GM23338 (cell line): ENCODE results near the gene TAS2R41.

Source experiments
- CREB1 ChIP-seq: fragments of 250-450 bp; sonication (Bioruptor Pico); IDR thresholded peaks from 2 replicates; pipeline ENCODE4 v1.5.0; 2020; ENCODE audit warnings: low read depth, mild to moderate bottlenecking, moderate library complexity
- EZH2 ChIP-seq: fragments of 200-600 bp; sonication (generic); IDR thresholded peaks from one replicate; pipeline ENCODE4 v1.8.0; 2017; ENCODE audit warnings: antibody characterized with exemption, mild to moderate bottlenecking, low read depth; ENCODE audit not compliant: unreplicated experiment
- JUNB ChIP-seq: IDR thresholded peaks from one replicate; pipeline ENCODE4 v1.6.1; 2016; ENCODE audit warnings: antibody characterized with exemption; ENCODE audit not compliant: unreplicated experiment
- POLR2AphosphoS5 ChIP-seq: IDR thresholded peaks from 2 replicates; pipeline ENCODE4 v1.6.1; 2016; ENCODE audit warnings: antibody characterized with exemption, low read depth
- TF ChIP-seq, protein P1 (sequence below), 2 experiments: fragments of 200-600 bp in 1 of 2; sonication (generic) in 1 of 2; conservative IDR thresholded peaks; 2 replicates each; pipeline versions ENCODE4 v1.5.1 to v1.6.1; 2016 to 2017; ENCODE audit warnings: antibody characterized with exemption in 2 of 2, low read depth in 2 of 2, mild to moderate bottlenecking in 2 of 2, moderate library complexity in 1 of 2
- TF ChIP-seq, protein P2 (sequence below): IDR thresholded peaks from one replicate; pipeline ENCODE4 v1.6.1; 2018; ENCODE audit warnings: antibody characterized with exemption; ENCODE audit not compliant: unreplicated experiment

DNA sequence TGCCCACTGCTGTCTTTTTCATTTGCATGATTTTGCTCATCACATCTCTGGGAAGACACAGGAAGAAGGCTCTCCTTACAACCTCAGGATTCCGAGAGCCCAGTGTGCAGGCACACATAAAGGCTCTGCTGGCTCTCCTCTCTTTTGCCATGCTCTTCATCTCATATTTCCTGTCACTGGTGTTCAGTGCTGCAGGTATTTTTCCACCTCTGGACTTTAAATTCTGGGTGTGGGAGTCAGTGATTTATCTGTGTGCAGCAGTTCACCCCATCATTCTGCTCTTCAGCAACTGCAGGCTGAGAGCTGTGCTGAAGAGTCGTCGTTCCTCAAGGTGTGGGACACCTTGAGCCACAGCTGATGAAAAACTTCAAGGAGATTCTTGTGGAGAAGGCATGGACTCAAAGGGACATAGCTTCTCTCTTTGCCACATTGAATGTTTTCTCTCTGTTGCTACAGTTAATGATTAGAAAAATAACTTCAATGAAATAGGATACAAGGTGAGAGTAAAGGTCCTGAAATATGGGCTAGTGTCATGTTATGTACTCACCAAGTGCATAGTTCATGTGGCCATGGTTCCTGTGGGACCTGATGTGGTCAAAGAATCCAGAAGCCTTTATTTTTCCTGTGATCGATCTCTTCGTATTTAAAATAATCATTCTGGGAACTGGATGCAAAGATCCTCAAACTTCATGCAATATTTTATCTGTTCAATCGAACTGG lies 33.5 kb upstream of the TAS2R41 start:
- TF ChIP-seq, protein P1, sequence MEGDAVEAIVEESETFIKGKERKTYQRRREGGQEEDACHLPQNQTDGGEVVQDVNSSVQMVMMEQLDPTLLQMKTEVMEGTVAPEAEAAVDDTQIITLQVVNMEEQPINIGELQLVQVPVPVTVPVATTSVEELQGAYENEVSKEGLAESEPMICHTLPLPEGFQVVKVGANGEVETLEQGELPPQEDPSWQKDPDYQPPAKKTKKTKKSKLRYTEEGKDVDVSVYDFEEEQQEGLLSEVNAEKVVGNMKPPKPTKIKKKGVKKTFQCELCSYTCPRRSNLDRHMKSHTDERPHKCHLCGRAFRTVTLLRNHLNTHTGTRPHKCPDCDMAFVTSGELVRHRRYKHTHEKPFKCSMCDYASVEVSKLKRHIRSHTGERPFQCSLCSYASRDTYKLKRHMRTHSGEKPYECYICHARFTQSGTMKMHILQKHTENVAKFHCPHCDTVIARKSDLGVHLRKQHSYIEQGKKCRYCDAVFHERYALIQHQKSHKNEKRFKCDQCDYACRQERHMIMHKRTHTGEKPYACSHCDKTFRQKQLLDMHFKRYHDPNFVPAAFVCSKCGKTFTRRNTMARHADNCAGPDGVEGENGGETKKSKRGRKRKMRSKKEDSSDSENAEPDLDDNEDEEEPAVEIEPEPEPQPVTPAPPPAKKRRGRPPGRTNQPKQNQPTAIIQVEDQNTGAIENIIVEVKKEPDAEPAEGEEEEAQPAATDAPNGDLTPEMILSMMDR (conservative IDR thresholded peaks at IDR 0.05; ENCODE audit: low read depth in 2 of 2): no peak
- TF ChIP-seq POLR2AphosphoS5 (no peak), JUNB (no peak), EZH2 (no peak), CREB1 (CRISPR knock-in tag) (no peak)
- TF ChIP-seq, protein P2, sequence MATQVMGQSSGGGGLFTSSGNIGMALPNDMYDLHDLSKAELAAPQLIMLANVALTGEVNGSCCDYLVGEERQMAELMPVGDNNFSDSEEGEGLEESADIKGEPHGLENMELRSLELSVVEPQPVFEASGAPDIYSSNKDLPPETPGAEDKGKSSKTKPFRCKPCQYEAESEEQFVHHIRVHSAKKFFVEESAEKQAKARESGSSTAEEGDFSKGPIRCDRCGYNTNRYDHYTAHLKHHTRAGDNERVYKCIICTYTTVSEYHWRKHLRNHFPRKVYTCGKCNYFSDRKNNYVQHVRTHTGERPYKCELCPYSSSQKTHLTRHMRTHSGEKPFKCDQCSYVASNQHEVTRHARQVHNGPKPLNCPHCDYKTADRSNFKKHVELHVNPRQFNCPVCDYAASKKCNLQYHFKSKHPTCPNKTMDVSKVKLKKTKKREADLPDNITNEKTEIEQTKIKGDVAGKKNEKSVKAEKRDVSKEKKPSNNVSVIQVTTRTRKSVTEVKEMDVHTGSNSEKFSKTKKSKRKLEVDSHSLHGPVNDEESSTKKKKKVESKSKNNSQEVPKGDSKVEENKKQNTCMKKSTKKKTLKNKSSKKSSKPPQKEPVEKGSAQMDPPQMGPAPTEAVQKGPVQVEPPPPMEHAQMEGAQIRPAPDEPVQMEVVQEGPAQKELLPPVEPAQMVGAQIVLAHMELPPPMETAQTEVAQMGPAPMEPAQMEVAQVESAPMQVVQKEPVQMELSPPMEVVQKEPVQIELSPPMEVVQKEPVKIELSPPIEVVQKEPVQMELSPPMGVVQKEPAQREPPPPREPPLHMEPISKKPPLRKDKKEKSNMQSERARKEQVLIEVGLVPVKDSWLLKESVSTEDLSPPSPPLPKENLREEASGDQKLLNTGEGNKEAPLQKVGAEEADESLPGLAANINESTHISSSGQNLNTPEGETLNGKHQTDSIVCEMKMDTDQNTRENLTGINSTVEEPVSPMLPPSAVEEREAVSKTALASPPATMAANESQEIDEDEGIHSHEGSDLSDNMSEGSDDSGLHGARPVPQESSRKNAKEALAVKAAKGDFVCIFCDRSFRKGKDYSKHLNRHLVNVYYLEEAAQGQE: no peak
